Measurements from ENCODE around the gene ATXN7L2.

- TF ChIP-seq ZNF561 (tag by site-specific recombination; IDR thresholded peaks at IDR 0.05; ENCODE audit: borderline replicate concordance) (no peak), REST (tag by site-specific recombination; IDR thresholded peaks at IDR 0.05) (no peak), ZNF449 (tag by site-specific recombination; IDR thresholded peaks at IDR 0.05) (no peak), ZNF549 (tag by site-specific recombination; IDR thresholded peaks at IDR 0.05) (no peak), ZNF184 (tag by site-specific recombination; IDR thresholded peaks at IDR 0.05) (no peak), ZNF362 (tag by site-specific recombination; IDR thresholded peaks at IDR 0.05) (no peak), ZFHX2 (tag by site-specific recombination; conservative IDR thresholded peaks at IDR 0.05) (no peak)
- TF ChIP-seq, protein P1, sequence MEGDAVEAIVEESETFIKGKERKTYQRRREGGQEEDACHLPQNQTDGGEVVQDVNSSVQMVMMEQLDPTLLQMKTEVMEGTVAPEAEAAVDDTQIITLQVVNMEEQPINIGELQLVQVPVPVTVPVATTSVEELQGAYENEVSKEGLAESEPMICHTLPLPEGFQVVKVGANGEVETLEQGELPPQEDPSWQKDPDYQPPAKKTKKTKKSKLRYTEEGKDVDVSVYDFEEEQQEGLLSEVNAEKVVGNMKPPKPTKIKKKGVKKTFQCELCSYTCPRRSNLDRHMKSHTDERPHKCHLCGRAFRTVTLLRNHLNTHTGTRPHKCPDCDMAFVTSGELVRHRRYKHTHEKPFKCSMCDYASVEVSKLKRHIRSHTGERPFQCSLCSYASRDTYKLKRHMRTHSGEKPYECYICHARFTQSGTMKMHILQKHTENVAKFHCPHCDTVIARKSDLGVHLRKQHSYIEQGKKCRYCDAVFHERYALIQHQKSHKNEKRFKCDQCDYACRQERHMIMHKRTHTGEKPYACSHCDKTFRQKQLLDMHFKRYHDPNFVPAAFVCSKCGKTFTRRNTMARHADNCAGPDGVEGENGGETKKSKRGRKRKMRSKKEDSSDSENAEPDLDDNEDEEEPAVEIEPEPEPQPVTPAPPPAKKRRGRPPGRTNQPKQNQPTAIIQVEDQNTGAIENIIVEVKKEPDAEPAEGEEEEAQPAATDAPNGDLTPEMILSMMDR (tag by site-specific recombination; IDR thresholded peaks at IDR 0.05), result no peak
Measured at GRCh38 chr1:109513110-109513710, 29.5 kb downstream of the ATXN7L2 start.
